GM12878 (cell line): ENCODE measurements around the gene SMARCB1. TPM values are rescaled to one million over a fixed set of nuclear protein-coding genes. Genes with fewer than 3 reads are reported as not detected.

Source experiments
- ATAC-seq: fragments of 200-7000 bp; cut with Tn5 transposase; 3 replicates; pipeline ENCODE4 v1.9.1; 2020; ENCODE audit warnings: mild to moderate bottlenecking, moderate library complexity
- BruUV-seq: library from RNA; stranded (reverse); fragments of 400-500 nt; replicated peaks from 2 replicates; lab custom pipeline; 2021; lab: Mats Ljungman, UMichigan
- CTCF ChIA-PET: fragments of 300-600 bp; sonication (Branson Sonifier 250); formaldehyde crosslinking; extraction: SDS; loops from one replicate; lab custom pipeline; 2021; ENCODE audit warnings: inconsistent platforms; lab: Yijun Ruan, JAX
- POLR2A ChIA-PET: fragments of 350-600 bp; formaldehyde crosslinking; extraction: SDS; loops from one replicate; lab custom pipeline; 2021; ENCODE audit warnings: inconsistent platforms; lab: Charles Lee
- RAD21 ChIA-PET: fragments of 300-600 bp; sonication (Branson Sonifier 250); formaldehyde crosslinking; loops from one replicate; lab custom pipeline; 2023; ENCODE audit warnings: antibody characterized with exemption; ENCODE audit not compliant: unreplicated experiment; lab: Charles Lee
- SMC1A ChIA-PET: fragments of 300-600 bp; sonication (Branson Sonifier 250); formaldehyde crosslinking; loops from one replicate; lab custom pipeline; 2023; ENCODE audit not compliant: unreplicated experiment, uncharacterized antibody; lab: Charles Lee
- DNase-seq: peaks from one replicate; pipeline ENCODE4 v3.0.0-alpha.2; 2011; ENCODE audit warnings: low read depth, low spot score
- FAIRE-seq: peaks from 3 replicates; lab custom pipeline; 2011; peaks lifted over from hg19 to GRCh38; lab: Jason Lieb, UNC
- H2AFZ ChIP-seq: 2 replicates; pipeline ENCODE4 v1.6.0; 2011; ENCODE audit warnings: low read depth, low read length, control low read depth; ENCODE audit not compliant: control insufficient read depth
- H3K27ac ChIP-seq: 2 replicates; pipeline ENCODE4 v1.5.1; 2011; ENCODE audit warnings: control low read depth; ENCODE audit not compliant: control insufficient read depth, insufficient read depth
- H3K27me3 ChIP-seq, 2 experiments: replicated peaks in 1 of 2; 2 replicates each; pipeline versions ENCODE4 v1.6.0 to v1.6.1; 2011; ENCODE audit warnings: low read length in 1 of 2; ENCODE audit not compliant: control insufficient read depth in 2 of 2, insufficient read depth in 2 of 2
- H3K36me3 ChIP-seq, 2 experiments: 2 replicates each; pipeline ENCODE4 v1.5.1; 2011; ENCODE audit warnings: low read length in 1 of 2; ENCODE audit not compliant: control insufficient read depth in 2 of 2, insufficient read depth in 2 of 2
- H3K4me1 ChIP-seq: 2 replicates; pipeline ENCODE4 v1.6.1; 2011; ENCODE audit warnings: mild to moderate bottlenecking, low read length, moderate library complexity, mixed read lengths; ENCODE audit not compliant: control insufficient read depth, insufficient read depth
- H3K4me2 ChIP-seq: 2 replicates; pipeline ENCODE4 v1.6.0; 2011; ENCODE audit warnings: control low read depth; ENCODE audit not compliant: control insufficient read depth, insufficient read depth
- H3K4me3 ChIP-seq: fragments of 200-600 bp; sonication (generic); 2 replicates; pipeline ENCODE4 v1.5.1; 2016
- H3K79me2 ChIP-seq: 2 replicates; pipeline ENCODE4 v1.6.0; 2011; ENCODE audit warnings: low read length; ENCODE audit not compliant: control insufficient read depth, insufficient read depth
- H3K9ac ChIP-seq: 2 replicates; pipeline ENCODE4 v1.8.0; 2011; ENCODE audit warnings: low read length, control low read depth, mixed read lengths; ENCODE audit not compliant: control insufficient read depth, insufficient read depth
- H3K9me3 ChIP-seq: replicated peaks from 3 replicates; pipeline ENCODE4 v1.5.1; 2011; ENCODE audit warnings: mild to moderate bottlenecking, low read length; ENCODE audit not compliant: control insufficient read depth, insufficient read depth
- H4K20me1 ChIP-seq: 2 replicates; pipeline ENCODE4 v1.6.0; 2011; ENCODE audit not compliant: control insufficient read depth, insufficient read depth
- E2F4 ChIP-seq: IDR thresholded peaks from 2 replicates; pipeline ENCODE4 v1.6.1; 2012; ENCODE audit warnings: low read depth, low read length, improper control_type of control experiment
- NRF1 ChIP-seq: conservative IDR thresholded peaks from 2 replicates; pipeline ENCODE4 v1.6.1; 2011; ENCODE audit warnings: mild to moderate bottlenecking, low read depth, low read length, improper control_type of control experiment
- SKIL ChIP-seq: fragments of 450-650 bp; IDR thresholded peaks from 2 replicates; pipeline ENCODE4 v1.6.1; 2017; ENCODE audit warnings: mild to moderate bottlenecking, low read depth, inconsistent platforms; ENCODE audit not compliant: poor library complexity, severe bottlenecking
- SMAD1 ChIP-seq: fragments of 450-650 bp; IDR thresholded peaks from 2 replicates; pipeline ENCODE4 v1.6.1; 2018; ENCODE audit warnings: mild to moderate bottlenecking, low read depth; ENCODE audit not compliant: partially characterized antibody
- USF1 ChIP-seq: IDR thresholded peaks from 2 replicates; pipeline ENCODE4 v1.6.1; 2011; ENCODE audit warnings: borderline replicate concordance, low read depth, mild to moderate bottlenecking, moderate library complexity, mixed read lengths, low read length; ENCODE audit not compliant: insufficient read depth; ENCODE audit errors: extremely low read length
- USF2 ChIP-seq: IDR thresholded peaks from 2 replicates; pipeline ENCODE4 v1.6.1; 2011; ENCODE audit warnings: low read depth, low read length, improper control_type of control experiment, borderline replicate concordance
- ZBTB11 ChIP-seq: fragments of 450-650 bp; formaldehyde crosslinking; IDR thresholded peaks from 2 replicates; pipeline ENCODE4 v1.5.0; 2022; ENCODE audit warnings: mild to moderate bottlenecking, missing genetic modification characterization
- ZNF592 ChIP-seq: fragments of 450-650 bp; IDR thresholded peaks from 2 replicates; pipeline ENCODE4 v1.6.1; 2017; ENCODE audit warnings: mild to moderate bottlenecking, moderate library complexity
- WGBS: methylation state at CpG from one replicate; pipeline ENCODE4 v1.1.6; 2016; ENCODE audit warnings: low lambda C conversion rate; ENCODE audit not compliant: insufficient replicate concordance, insufficient coverage; ENCODE audit errors: missing lambda C conversion rate; 5-methylcytosine and 5-hydroxymethylcytosine counted together
- in situ Hi-C: fragments of 300-500 bp; cut with MboI; formaldehyde crosslinking; loops from 9 replicates; pipeline ENCODE4 v1.14.3; 2018; ENCODE audit warnings: mixed read lengths
- intact Hi-C: fragments of 100-400 bp; cut with micrococcal nuclease; formaldehyde crosslinking; loops from one replicate; pipeline ENCODE4 v1.14.2; 2022; ENCODE audit not compliant: unreplicated experiment
- polyA plus RNA-seq, 11 experiments: library from polyadenylated mRNA; depleted of rRNA in 4 of 11; unstranded in 6 of 11; stranded (reverse) in 5 of 11; fragments of >200 nt; fragmentation: Nextera tagmentation in 4 of 11; fragmentation: Illumina TruSeq in 1 of 11; extraction: Ambion mirVana in 4 of 11; extraction: Trizol in 1 of 11; gene quantifications; 1 replicate in 1 of 11; 2 replicates in 10 of 11; pipeline versions ENCODE4 v1.2.1 to v1.2.3, GENCODE V29; 2011 to 2016; ENCODE audit warnings: inconsistent platforms in 2 of 11, missing spikeins in 2 of 11, low read depth in 1 of 11
- total RNA-seq, 4 experiments: library from RNA; depleted of rRNA in 3 of 4; stranded (reverse); fragments of >200 nt in 3 of 4; fragmentation: Illumina TruSeq in 1 of 4; extraction: Trizol in 1 of 4; gene quantifications; 2 replicates each; pipeline versions ENCODE4 v1.2.1 to v1.2.3, GENCODE V29; 2013 to 2021

The SMARCB1 gene
- total and polyA plus RNA-seq, 10 of the 15 experiments (the other 5 are each of a cell fraction or from before 2014, with no cell fraction given), result 9.1 to 215 (median 183) TPM

- H2AFZ ChIP-seq, result no peak overlapping the region
- no peaks in the 10 kb centered on the region for H4K20me1 ChIP-seq
- intact Hi-C loops (no loop called here), in situ Hi-C loops (no loop called here)
- H3K4me1 ChIP-seq, result peaks cover 12% of the 10 kb centered on the region
- no peak overlapping the region; the same call in 1 of the 2 replicates for H3K4me3 ChIP-seq
- no peaks in the 10 kb centered on the region for H3K79me2 ChIP-seq
- peaks cover 0 to 2% of the 10 kb centered on the region in 2 experiments; a peak in 2 of 4 replicates for H3K27me3 ChIP-seq
- no TSS peak for BruUV-seq
- no peaks in the 10 kb centered on the region for H3K9me3 ChIP-seq
- SMC1A ChIA-PET, result interaction anchor here (1.5 to 1.9 kb wide), 2 partner anchors 72 to 145 kb away, joined by 3 to 4 read pairs; no protein-coding TSS in a partner anchor
- 84% methylated on average over 7 of the region's 7 CpGs for WGBS
- H3K27ac ChIP-seq, result no peak overlapping the region
- FAIRE-seq, result no peak
- H3K4me2 ChIP-seq, result no peak overlapping the region
- CTCF ChIA-PET, result interaction anchor here (0.6 to 2.7 kb wide), 3 partner anchors 72 to 633 kb away, joined by 6 to 14 read pairs (median 14); no protein-coding TSS in a partner anchor
- H3K36me3 ChIP-seq, result no peaks in the 10 kb centered on the region
- POLR2A ChIA-PET, result no interaction called here
- RAD21 ChIA-PET, result interaction anchor here (1.3 to 2.9 kb wide), 2 partner anchors 12 to 72 kb away, joined by 3 to 11 read pairs; no protein-coding TSS in a partner anchor
- no peak for ATAC-seq
- DNase-seq, result no peak
- no peak overlapping the region for H3K9ac ChIP-seq
- TF ChIP-seq USF1 (no peak), SMAD1 (no peak), ZBTB11 (CRISPR knock-in tag) (no peak), ZNF592 (no peak), E2F4 (no peak), SKIL (no peak), NRF1 (no peak), USF2 (no peak)
These were observed 13.2 kb upstream of the SMARCB1 start for GRCh38 chr22:23773483-23774113.
